Lower lobe of right lung (tissue), 2 donors: ENCODE measurements around the gene HPCA. TPM values are rescaled to one million over a fixed set of nuclear protein-coding genes. Genes with fewer than 3 reads are reported as not detected.
"Not testable (repeated sequence)": the region's sequence is repeated elsewhere in the genome, so short reads cannot be mapped to it uniquely, and the experiment has no call there.

Experiments used
- ATAC-seq, 2 donors: fragments of 200-7000 bp; cut with Tn5 transposase; one replicate each; pipeline ENCODE4 v1.9.1; 2020 to 2022; ENCODE audit warnings: mild to moderate bottlenecking in 2 of 2, moderate library complexity in 2 of 2
- DNase-seq: peaks from one replicate; pipeline ENCODE4 v3.0.0-alpha.2; 2020
- H3K27ac ChIP-seq: fragments of 200-600 bp; one replicate; pipeline ENCODE4 v1.8.0; 2022
- H3K27me3 ChIP-seq: fragments of 200-600 bp; one replicate; pipeline ENCODE4 v1.8.0; 2022; ENCODE audit warnings: low read depth
- H3K36me3 ChIP-seq: fragments of 200-600 bp; one replicate; pipeline ENCODE4 v1.8.0; 2022; ENCODE audit warnings: mild to moderate bottlenecking
- H3K4me1 ChIP-seq: fragments of 200-600 bp; one replicate; pipeline ENCODE4 v1.8.0; 2022
- H3K4me3 ChIP-seq: fragments of 200-600 bp; one replicate; pipeline ENCODE4 v1.8.0; 2022; ENCODE audit warnings: mild to moderate bottlenecking
- H3K9me3 ChIP-seq: fragments of 200-600 bp; one replicate; pipeline ENCODE4 v1.8.0; 2022
- CTCF ChIP-seq: fragments of 200-600 bp; IDR thresholded peaks from one replicate; pipeline ENCODE4 v1.8.0; 2022; ENCODE audit warnings: antibody characterized with exemption, mild to moderate bottlenecking
- intact Hi-C: fragments of 100-400 bp; cut with DNase I; formaldehyde crosslinking; loops from one replicate; pipeline ENCODE4 v1.11.0; 2022
- total RNA-seq: library from RNA; stranded (reverse); fragmentation: NEBNext Ultra II Directional; extraction: Animal tissue kit (Norgen Biotek cat#: 25700); gene quantifications from one replicate; pipeline ENCODE4 v1.2.1, GENCODE V29; 2021
- donor health status: DM: no; HTN: yes; CAD: no; lungs with severe emphysema.

The HPCA gene
- total RNA-seq, 1 donor from 2014 or later, result not detected

DNA sequence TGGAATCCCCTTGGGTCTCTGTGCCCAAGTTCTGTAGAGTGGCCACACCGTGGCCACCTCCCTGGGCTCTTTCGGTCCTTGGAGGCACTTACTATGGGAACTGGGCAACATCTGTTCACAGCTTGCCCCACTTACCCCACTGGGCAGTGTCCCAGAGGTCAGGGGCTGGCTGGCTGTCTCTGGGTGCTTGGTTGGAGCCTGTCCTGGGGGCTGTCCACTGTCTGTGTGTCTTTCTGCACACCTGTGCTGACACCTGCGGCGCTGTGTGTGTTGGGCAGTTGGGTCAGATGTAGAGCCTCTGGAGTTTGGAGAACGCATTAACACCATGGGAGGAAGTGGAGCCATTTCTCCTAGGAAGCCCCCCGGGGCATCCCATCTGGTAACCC lies 16.2 kb downstream of the HPCA start:
- H3K27me3 ChIP-seq, result peaks cover 19% of the 10 kb centered on the region
- no peaks in the 10 kb centered on the region for H3K9me3 ChIP-seq
- no peaks in the 10 kb centered on the region for H3K36me3 ChIP-seq
- H3K27ac ChIP-seq, result no peak overlapping the region
- no peak for TF ChIP-seq CTCF
- peaks cover 7% of the 10 kb centered on the region for H3K4me1 ChIP-seq
- DNase-seq (no peak), ATAC-seq (no peak)
- no peak overlapping the region for H3K4me3 ChIP-seq
- intact Hi-C loops, result no loop called here

- Histone ChIP-seq H3K4me3 (no peak overlapping the region), H3K9me3 (no peaks in the 10 kb centered on the region), H3K27me3 (peaks cover 19% of the 10 kb centered on the region), H3K27ac (no peak overlapping the region), H3K4me1 (peaks cover 7% of the 10 kb centered on the region), H3K36me3 (no peaks in the 10 kb centered on the region)
- intact Hi-C loops, result no loop called here
- no peak for TF ChIP-seq CTCF
- no peak for ATAC-seq
- no peak for DNase-seq
Measured at GRCh38 chr1:32903991-32904785, 17.9 kb downstream of the HPCA start.

GRCh38 chr1:32904797-32905196 lies 18.5 kb downstream of the HPCA start:
- Histone ChIP-seq H3K4me1 (peaks cover 7% of the 10 kb centered on the region), H3K27me3 (peaks cover 14% of the 10 kb centered on the region), H3K27ac (no peak overlapping the region), H3K4me3 (no peak overlapping the region), H3K36me3 (no peaks in the 10 kb centered on the region), H3K9me3 (no peaks in the 10 kb centered on the region)
- TF ChIP-seq CTCF, result no peak
- DNase-seq, result no peak
- no peak for ATAC-seq
- intact Hi-C loops, result no loop called here

DNA sequence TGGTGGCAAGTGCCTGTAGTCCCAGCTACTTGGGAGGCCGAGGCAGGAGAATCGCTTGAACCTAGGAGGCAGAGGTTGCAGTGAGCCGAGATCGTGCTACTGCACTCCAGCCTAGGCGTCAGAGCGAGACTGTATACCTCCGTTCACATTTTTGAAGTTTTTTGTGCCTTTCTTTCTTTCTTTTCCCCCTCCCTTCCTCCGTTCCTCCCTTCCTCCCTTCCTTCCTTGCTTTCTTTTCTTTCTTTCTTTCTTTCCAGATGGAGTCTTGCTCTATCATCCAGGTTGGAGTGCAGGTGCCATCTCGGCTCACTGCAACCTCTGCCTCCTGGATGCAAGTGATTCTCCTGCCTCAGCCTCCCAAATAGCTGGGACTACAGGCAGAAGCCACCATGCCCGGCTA lies 19.3 kb downstream of the HPCA start:
- H3K9me3 ChIP-seq, DNase-seq, intact Hi-C loops, H3K4me3 ChIP-seq, H3K27me3 ChIP-seq, H3K36me3 ChIP-seq, H3K27ac ChIP-seq, ATAC-seq, H3K4me1 ChIP-seq: not testable (repeated sequence)

DNA sequence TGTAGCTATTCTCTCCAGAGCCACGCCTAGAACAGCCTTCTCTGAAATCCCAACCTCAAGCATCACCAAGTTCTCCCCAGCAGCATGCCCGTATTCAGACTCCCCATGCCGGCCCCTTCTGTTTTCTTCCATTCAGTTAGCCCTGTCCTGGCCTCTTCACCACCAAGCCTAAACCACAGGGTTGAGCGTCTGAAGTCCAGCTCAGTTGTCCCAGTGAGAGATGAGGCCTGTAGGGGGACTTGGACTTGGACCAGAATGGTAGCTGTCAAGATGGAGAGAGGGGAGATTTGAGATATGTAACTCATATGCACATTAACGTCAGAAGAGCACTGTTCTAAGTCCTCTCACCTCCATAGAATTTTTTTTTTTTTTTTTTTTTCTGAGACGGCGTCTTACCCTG lies 20.4 kb downstream of the HPCA start:
- Histone ChIP-seq H3K27ac (no peak overlapping the region), H3K4me3 (no peak overlapping the region), H3K36me3 (no peaks in the 10 kb centered on the region), H3K27me3 (peaks cover under 1% of the 10 kb centered on the region), H3K4me1 (no peaks in the 10 kb centered on the region), H3K9me3 (no peaks in the 10 kb centered on the region)
- DNase-seq, result no peak
- intact Hi-C loops, result no loop called here
- ATAC-seq, result no peak
- TF ChIP-seq CTCF, result no peak

DNA sequence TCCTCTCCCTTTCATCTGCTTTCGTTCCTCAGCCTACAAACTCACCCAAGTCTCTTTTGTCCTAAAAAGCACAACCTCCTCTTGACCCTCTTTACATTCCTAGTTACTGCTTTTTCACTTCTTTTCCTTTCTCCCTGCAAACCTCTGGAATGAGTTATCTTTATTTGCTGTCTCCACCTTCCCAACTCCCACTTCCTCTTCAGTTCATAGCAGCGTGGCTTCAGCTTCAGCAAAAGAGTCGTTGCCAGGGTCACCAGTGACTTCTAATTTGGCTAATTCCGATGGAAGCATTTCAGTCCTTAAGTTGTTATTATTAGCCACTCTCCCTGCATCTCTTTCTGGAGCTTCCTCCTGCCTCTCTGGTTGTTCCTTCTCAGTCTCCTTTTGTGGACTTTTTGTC lies 21.1 kb downstream of the HPCA start:
- H3K27me3 ChIP-seq, result no peaks in the 10 kb centered on the region
- intact Hi-C loops, result no loop called here
- DNase-seq, result no peak
- no peak for ATAC-seq
- H3K36me3 ChIP-seq, result no peaks in the 10 kb centered on the region
- no peak overlapping the region for H3K4me3 ChIP-seq
- no peaks in the 10 kb centered on the region for H3K9me3 ChIP-seq
- no peak overlapping the region for H3K27ac ChIP-seq
- H3K4me1 ChIP-seq, result no peaks in the 10 kb centered on the region
- TF ChIP-seq CTCF, result no peak
